DMS 273 (cell line): ENCODE data around the gene ZNG1B.
"Not testable (repeated sequence)": the region's sequence is repeated elsewhere in the genome, so short reads cannot be mapped to it uniquely, and the experiment has no call there.

Source experiments
- DNase-seq: peaks from one replicate; lab custom pipeline; 2025; ENCODE audit not compliant: unreplicated experiment; lab: John Stamatoyannopoulos, UW

ZNG1B gene

DNA sequence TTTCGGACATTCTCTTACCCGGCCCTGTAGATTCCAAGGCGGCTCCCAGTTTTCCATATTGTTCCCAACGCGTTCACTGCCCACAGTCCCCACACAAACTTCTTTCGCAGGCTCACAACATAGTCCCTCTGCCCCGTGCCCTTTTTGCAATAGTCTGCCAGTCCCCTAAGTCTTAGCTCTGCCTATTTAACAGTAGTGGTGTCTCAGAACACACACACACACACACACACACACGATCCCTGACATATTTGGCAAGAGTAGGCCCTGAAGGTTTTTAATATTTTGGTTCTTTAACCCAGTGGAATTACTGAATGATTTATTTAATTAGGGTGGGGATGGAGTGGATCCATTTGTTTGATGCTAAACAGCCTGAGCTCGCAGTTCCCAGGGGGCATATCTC lies 105.0 kb downstream of the ZNG1B start:
- not testable (repeated sequence) for DNase-seq
